CD4-positive, alpha-beta T cell treated with Interleukin-17A for 1 hour (primary cell): ENCODE data around the gene KHDRBS1.
"Not testable (repeated sequence)": the region's sequence is repeated elsewhere in the genome, so short reads cannot be mapped to it uniquely, and the experiment has no call there.

Experiments used
- DNase-seq: peaks from one replicate; pipeline ENCODE4 v3.0.0-alpha.2; 2020

The KHDRBS1 gene

GRCh38 chr1:32066489-32066873 is 52.8 kb downstream of the KHDRBS1 start:
- DNase-seq, result peak; percentile 49

- no peak for DNase-seq
Measured at GRCh38 chr1:32068957-32069588, 55.4 kb downstream of the KHDRBS1 start.

DNA sequence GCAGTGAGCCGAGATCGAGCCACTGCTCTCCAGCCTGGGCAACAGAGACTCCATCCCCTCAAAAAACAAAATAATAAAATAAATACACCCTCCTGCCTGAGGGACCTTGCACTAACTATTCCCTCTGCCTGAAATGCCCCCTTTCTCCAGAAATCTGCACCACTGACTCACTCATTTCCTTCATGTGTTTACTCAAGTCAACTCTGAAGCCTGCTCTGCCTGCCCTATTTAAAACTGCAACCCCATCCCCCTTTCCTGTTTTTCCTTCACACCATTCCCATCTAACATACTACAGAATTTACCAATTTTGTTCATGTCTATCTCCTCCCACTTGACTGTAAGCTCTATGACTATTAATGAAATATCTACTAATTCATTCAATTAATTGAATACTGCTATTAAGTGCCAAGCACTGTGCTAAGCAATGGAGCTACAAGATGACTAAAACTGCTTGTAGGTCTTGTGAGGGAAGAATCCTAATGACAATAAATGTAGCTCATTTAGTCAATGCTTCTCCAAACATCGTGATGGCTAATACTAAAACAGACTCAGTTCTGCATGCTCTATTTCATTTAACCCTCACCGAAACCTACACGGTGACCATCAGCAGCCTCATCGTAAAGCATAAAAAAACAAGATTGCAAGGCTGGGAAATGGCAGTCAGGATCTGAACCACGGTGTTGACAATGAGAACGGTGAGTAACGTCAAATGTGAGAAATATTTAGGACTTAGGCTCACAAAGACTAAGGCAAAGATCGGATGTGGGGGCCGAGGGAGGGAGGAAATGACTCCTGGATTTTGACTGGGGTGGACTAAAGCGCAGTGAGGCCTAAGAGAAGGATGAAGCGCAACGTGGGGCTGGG is 58.3 kb downstream of the KHDRBS1 start:
- DNase-seq, result no peak

DNA sequence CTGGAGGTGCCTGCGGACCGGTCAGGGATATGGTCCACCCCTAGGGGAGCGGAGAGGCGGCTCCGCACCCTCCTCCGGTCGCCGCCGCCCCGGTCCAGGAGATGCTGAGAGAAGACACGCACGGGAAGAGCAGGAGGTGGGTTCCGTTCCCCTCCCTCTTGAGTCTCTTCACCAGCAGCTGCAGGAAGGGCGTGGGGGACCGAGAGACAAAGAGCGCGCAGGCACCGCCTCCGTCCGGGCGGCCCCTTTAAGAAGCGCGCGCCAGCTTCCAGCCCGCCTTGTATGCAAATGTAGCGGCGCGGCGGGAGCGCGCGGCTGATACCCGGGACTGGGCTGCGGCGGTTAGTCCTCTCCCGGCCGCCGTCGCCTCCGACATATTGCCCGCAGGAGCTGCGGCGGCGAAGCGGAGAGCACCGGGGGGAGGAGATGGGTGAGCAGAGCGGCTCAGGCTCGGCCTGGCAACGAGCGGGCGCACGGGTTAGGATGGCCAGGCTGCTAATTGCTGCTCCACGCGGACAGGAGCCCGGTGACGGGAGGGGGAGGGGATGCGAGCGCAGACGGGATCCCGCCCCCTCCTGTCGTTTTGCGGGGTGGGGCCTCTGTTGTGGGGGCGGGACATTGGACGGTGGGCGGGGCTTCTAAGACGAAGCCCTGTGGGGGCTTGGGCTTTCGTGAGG is 59.1 kb downstream of the KHDRBS1 start, which contains the start of gene TMEM39B:
TMEM39B (plus strand) TSS at position 318 of the 677 bp plus-strand sequence; CDS start at position 427, 109 bp downstream.
- peak; percentile 94 for DNase-seq

DNA sequence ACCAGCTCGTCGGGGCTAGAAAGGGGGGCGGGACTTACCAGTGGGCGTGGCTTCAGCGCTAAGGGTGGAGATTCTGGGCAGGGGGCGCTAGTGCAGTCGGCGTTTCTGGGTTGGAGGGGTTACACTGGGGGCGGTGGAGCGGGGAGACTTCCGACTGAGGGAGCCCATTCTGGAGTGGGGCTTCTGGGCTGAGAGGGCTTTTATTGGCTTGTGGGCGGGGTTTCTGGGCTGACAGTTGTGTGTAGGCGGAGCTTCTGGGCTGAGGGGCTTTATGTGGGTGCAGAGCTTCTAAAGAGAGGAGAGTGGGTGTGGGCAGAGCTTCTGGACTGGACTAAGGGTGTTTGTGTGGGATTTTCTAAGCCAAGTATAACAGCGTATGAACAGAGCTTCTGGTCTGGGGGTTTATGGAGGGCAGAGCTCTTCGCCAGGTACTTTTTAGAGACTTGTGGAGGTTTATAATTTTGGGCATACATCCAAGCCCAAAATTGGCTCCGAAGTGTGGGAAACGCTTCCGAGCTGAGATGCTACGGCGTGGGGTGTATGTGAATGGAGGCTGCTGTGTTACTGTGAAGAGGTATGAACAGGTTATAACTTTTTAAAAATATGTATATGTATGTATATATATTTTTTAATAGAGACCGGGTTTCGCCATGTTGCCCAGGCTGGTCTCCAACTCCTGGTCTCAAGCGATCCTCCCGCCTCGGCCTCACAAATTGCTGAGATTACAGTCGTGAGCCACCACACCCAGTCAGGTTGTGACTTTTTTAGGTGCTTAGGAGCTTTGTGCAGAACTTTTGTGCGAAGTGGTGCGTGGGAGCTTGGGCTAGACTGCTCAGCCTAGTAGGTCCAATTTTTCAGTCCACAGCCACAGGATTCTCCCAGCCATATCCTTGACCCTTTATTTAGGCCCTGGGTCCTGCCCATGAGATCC is 59.9 kb downstream of the KHDRBS1 start:
- DNase-seq, result no peak

GRCh38 chr1:32074841-32075240 is 61.2 kb downstream of the KHDRBS1 start:
- no peak for DNase-seq

GRCh38 chr1:32077451-32077850 is 63.8 kb downstream of the KHDRBS1 start:
- DNase-seq, result no peak

- no peak for DNase-seq
Measured at GRCh38 chr1:32082022-32082421, 68.4 kb downstream of the KHDRBS1 start.

DNA sequence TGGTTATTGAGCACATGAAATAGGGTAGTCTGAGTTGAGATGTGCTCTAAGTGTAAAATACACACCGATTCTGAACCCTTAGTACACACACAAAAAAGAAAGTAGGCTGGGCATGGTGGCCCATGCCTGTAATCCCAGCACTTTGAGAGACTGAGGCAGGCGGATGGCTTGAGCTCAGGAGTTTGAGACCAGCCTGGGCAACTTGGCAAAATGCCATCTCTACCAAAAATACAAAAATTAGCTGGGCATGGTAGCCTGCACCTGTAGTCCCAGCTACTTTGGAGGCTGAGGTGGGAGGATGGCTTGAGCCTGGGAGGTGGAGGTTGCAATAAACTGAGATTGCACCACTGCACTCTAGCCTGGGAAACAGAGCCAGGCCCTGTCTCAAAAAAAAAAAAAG is 72.7 kb downstream of the KHDRBS1 start:
- not testable (repeated sequence) for DNase-seq

GRCh38 chr1:32091176-32091575 is 77.5 kb downstream of the KHDRBS1 start:
- DNase-seq, result no peak

DNA sequence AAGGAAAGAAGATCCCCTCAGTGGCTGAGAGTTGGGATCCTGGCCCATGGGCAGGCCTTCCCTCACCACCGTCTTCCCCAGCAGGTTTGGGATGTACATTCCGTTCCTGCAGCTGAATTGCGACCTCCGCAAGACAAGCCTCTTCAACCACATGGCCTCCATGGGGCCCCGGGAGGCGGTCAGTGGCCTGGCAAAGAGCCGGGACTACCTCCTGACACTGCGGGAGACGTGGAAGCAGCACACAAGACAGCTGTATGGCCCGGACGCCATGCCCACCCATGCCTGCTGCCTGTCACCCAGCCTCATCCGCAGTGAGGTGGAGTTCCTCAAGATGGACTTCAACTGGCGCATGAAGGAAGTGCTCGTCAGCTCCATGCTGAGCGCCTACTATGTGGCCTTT is 77.9 kb downstream of the KHDRBS1 start:
- DNase-seq, result no peak
